SK-N-MC (cell line): ENCODE results near the gene LBX2.

Source experiments
- EZH2 ChIP-seq: fragments of 200-600 bp; sonication (generic); IDR thresholded peaks from one replicate; pipeline ENCODE4 v1.6.1; 2017; ENCODE audit warnings: antibody characterized with exemption
- FOXP2 ChIP-seq: optimal IDR thresholded peaks from 2 replicates; pipeline ENCODE3; 2011; ENCODE audit warnings: mild to moderate bottlenecking, moderate library complexity; ENCODE audit not compliant: insufficient read depth; ENCODE audit errors: extremely low read length, control extremely low read depth
- POLR2AphosphoS5 ChIP-seq: IDR thresholded peaks from 2 replicates; pipeline ENCODE4 v1.6.1; 2012; ENCODE audit warnings: mild to moderate bottlenecking, low read depth, low read length, borderline replicate concordance

DNA sequence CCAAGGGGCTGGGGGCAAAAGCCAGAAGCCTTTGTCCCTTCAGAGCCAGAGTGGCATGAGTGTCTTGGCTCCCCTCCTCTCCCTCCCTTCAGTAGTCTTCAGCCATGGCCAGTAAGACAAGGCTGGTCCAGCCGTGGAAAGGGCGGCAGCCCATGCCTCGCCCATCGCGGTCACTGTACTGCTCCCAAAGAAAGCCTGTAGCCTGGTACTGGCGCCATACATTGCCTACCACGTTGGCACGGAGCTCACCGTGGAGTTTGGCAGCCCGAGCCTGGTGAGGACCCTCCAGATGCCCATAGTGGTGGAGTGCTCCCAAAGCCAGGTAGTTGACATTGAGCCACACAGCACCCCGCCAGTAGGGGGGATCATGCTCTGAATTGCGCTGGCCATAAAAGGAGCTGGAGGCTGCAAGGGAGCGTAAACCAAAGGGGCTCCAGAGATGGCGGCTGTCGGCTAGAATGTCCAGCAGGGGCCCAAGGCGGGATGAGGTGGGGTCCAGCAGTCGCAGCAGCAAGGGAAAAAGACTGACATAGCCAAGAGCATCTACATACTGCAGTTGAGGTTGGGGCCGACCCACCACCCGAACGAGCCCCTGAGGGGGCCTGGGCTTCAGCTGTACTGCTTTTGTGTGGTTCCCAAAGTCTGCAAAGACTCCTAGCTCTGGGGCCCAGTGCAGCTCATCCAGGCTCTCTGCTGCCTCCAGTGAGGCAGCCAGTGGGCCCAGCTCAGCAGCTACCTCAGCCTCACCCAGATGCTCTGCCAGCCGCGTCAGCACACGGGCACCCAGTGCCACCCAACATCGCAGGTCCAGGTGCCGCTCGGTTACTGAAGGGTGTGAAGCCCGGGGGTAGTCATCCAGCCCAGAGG is 38.0 kb downstream of the LBX2 start:
- TF ChIP-seq POLR2AphosphoS5 (no peak), EZH2 (no peak), FOXP2 (no peak)
